ENCODE results near the gene BAHD1.

The BAHD1 gene

GRCh38 chr15:40469776-40470390, 29.1 kb downstream of the BAHD1 start:
- no peak for DNase-seq

DNA sequence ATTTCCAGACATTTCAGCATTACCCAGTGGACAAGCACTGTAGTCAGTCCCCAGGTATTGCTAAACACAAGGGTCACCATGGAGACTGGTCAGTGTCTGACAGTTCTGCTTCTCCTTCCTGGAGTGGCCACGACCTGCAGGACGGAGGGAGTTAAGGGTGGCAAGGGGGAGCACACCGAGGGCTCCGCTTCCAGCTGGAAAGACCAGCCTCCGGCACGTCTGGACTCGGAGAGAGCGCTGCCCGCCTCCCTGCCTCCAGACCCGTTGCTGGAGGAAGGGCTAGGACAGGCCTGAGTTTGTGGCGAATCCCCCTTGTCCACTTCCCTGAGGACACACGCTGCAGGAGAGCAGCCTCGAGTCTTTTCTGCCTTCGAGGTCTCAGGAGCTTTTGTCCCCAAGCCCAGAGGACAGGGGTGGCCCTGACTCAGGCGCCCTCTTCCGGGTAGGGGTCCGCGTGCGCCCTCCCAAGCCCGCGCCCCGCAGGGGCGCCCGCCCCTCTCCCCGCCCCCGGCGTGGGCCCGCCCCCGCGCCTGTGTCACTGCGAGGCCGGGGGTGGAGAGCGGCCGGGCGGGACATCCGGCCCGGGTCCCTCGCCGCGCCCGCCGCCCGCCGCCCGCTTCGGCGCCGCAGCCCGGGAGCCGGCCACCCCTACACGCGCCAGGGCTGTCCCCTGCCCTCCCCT, 29.8 kb downstream of the BAHD1 start, which contains the start of gene CHST14:
TSS of gene CHST14 (plus strand) at position 562 of the 682 bp plus-strand sequence. CDS start 230 bp downstream, outside the sequence.
- peak; percentile 54 for DNase-seq

GRCh38 chr15:40471105-40471807, 30.5 kb downstream of the BAHD1 start:
- DNase-seq, result peak; percentile 12

GRCh38 chr15:40471808-40472150, 31.0 kb downstream of the BAHD1 start:
- no peak for DNase-seq

GRCh38 chr15:40472171-40472727, 31.5 kb downstream of the BAHD1 start:
- no peak for DNase-seq

DNA sequence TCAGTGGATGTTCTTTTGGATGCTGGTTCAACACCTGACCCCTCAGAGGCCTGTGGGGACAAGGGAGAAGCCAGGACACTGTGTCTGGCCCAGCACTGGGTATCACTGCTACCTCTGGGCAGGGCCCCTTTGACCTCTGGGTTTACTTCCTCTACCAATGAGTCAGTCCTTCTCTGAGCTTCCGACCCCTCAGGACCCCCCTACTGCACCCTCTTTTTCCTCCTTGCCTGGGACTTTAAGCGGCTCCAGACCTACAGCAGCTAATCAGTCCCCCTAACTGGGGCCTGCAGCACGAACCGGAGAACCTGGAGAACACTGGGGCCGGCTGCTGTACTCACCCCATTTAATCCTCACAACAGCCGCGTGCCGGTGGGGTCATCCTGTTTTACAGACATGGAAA, 33.8 kb downstream of the BAHD1 start:
- DNase-seq, result no peak

DNA sequence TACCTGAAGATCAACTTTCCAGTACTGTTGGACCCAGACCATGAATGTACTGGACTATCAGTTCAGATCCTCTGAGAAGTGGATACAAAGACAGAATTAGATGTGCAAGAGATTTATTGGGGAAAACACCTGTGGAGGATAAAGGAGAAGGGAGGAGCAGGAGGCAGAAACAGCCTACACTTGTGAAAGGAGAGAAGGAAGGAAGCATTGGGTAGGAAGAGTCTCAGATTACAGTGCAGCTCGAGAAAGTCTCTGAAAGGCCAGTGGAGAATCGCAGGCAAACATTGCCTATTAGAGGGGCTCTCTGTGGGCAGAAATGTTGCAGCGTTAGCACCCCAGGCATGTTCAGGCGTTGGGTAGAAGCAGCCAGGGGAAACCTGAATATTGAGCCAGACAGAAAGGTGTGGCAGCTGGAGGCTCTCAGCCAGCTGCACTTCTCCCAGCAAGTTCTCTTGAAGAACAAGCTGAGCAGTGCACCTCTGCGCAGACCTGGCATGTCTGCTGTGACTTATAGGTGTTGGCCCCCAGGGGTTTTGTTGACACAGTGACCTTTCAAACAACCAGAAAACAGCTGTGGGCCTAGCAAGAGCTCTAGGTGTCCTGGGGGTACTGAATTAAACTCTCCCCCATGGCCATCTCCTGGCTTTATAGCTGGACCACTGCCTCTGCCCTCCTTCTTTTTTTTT, 37.0 kb downstream of the BAHD1 start:
- DNase-seq, result no peak

- no peak for DNase-seq
These were observed 38.3 kb downstream of the BAHD1 start for GRCh38 chr15:40479024-40479423.

- no peak for DNase-seq
These were observed 40.8 kb downstream of the BAHD1 start for GRCh38 chr15:40481341-40482074.

DNA sequence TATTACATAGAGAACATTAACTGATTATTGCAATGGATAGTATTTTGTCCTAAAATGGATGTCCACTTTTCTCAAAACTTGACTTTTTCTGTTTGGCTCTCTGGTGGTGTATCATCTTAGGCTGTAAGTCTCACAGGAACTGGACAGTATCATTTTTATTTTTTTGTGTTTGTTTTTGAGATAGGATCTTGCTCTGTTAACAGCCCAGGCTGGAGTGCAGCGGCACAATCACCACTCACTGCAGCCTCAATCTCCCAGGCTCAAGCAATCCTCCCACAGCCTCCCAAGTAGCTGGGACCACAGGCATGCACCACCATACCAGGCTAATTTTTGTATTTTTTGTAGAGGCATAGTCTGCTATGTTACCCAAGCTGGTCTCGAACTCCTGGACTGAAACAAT, 43.2 kb downstream of the BAHD1 start:
- no peak for DNase-seq

DNA sequence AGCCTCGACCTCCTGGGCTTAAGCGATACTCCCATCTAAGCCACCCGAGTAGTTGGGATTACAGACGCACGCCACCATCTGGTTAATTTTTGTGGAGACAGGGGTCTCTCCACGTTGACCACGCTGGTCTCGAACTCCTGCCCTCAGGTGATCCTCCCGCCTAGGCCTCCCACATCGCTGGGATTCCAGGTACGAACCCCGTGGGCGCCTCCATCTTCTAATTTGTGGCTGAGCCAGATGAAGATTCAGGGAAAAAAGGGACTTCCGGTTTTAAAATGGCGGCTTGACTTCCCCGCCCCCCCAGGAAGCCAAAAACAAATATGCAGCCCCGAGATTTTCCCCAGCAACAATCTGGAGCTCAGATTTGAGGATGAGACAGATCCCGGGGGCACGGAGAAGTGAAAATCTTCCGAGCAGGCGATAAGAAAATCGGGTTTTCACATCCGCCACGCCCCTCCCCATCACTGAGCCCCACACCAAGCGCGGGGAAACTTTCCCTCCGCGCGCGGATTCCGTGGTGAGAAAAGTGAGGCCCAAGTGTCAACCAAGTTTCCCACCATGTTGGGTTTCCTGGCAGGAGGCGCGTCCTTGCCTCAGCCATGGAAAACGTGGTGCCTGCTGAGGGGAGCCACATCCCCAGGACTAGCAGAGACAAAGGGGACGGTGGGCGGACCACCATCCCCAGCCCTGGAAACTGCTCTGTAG, 45.5 kb downstream of the BAHD1 start:
- DNase-seq, result no peak

DNA sequence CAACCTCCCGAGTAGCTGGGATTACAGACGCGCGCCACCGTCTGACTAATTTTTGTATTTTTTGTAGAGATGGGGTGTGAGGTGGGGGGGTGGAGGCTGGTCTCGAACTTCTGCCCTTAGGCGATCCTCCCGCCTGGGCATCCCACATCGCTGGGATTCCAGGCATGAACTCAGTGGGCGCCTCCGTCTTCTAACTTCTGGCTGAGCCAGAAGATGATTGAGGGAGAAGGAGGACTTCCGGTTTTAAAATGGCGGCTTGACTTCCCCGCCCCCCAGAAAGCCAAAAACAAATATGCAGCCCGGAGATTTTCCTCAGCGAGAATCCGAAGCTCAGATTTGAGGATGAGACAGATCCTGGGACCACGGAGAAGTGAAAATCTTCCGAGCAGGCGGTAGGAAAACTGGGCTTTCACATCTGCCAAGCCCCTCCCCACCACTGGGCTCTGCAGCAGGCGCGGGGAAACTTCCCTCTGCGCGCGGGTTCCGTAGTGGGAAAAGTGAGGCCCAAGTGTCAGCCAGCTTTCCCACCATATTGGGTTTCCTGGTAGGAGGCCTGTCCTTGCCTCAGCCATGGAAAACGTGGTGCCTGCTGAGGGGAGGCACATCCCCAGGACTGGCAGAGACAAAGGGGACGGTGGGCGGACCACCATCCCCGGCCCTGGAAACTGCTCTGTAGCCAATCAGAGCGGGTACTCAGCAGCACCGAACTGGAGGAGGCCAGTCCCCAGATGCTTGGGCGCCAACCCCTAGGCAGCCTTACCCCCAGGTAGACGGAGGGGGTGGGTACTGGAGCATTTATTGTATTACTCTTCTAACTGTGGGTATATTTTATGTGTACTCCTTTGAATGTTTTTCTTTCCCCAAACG, 47.3 kb downstream of the BAHD1 start:
- no peak for DNase-seq

GRCh38 chr15:40489274-40490175, 48.8 kb downstream of the BAHD1 start:
- DNase-seq, result no peak

DNA sequence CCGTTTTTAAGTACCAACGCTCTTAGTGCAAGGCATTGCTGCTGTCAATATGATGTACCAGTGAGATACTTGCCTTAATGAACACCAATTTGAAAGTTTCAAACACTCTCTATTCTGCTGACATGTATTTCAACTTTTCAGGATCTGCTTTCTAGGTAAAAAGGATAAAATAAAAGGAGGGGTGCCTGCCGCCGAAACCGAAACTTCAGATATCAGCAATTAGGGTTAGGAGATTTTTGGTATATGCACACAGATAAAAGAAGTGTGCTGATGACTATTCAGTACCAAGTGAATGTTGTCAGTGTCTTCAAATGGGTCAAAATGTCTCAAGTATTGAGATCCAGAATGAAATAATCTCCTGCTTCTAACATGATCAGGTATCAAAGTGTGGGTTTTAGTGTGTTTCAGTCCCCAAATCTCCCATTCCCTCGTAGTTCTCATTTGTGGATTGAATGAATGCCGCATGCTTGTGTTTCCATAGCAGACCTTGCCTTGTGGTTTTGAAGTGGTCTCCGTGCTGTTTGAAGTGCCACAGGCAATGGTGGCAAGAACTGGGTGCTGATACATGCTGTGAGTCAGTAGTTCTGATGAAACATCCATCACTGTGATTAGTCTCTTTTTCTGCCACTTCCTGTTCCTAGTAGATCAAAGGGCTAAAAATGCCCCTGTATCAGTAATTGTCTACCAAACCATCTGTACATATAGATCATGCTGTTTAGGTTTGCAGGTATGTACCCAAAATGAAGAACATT, 52.5 kb downstream of the BAHD1 start:
- DNase-seq, result peak; percentile 23

GRCh38 chr15:40495516-40495915, 54.8 kb downstream of the BAHD1 start:
- DNase-seq, result no peak

DNA sequence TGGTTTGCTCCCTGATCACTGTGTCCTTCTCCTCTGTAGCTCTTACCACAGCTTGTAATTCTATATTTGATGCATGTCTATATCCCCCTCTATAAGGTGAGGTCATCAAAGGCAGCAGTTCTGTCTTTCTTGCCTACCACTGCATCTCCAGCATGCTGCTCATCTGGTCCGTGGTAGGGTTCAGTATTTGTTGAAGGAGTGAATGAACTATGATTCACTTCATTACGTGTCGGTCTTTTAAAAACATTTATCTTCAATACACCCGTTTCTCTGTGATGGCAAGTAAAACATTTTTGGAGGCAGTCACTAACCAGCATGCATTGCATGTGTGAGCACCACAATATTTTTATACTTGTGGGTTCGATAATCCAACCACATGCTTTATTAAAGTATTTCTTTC, 57.7 kb downstream of the BAHD1 start:
- DNase-seq, result no peak

DNA sequence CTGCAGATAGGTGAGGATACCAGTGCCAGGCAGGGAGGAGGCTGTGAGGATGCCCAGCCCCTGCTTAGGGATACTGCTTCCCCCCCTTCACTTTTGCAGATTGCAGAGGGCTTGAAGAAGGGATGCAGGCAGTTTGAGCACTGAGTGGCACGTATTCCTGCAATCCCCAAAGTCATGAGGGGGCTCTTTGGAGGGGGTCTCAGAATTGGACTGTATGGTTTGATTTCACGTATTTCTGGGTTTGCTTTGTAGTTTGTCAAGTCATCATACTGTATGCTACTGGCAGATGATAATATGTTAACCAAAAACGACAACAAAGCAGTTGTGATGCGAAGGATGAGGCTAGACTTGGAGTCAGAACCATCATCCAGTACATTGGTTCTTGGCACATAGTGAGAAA, 58.1 kb downstream of the BAHD1 start:
- no peak for DNase-seq

DNA sequence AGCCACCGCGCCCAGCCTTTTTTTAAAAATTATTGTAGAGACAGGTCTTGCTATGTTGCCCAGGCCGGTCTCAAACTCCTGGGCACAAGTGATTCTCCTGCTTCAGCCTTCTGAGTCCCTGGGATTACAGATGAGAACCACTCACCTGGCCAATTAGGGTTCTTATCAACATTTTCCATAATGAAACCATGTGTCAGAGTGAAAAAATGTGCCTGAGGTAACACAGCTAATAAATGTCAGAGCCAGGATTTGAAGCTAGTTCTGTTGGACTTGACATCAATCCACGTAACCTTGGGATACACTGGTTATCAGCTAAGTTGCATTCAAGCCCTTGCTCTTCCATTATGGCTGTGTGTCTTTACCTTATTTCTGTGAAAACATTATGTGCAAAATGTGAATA, 59.2 kb downstream of the BAHD1 start:
- DNase-seq, result no peak
